Neuron (in vitro differentiated cells): Measurements from ENCODE around the gene MARCHF6.
"Not testable (repeated sequence)": the region's sequence is repeated elsewhere in the genome, so short reads cannot be mapped to it uniquely, and the experiment has no call there.

ENCODE experiments used
- H2AFZ ChIP-seq: one replicate; pipeline ENCODE4 v1.6.1; 2013; ENCODE audit warnings: low read depth, mild to moderate bottlenecking, inconsistent platforms, low read length, moderate library complexity
- H3K27me3 ChIP-seq: one replicate; pipeline ENCODE4 v1.6.1; 2013; ENCODE audit warnings: low read length; ENCODE audit not compliant: insufficient read depth
- H3K36me3 ChIP-seq: one replicate; pipeline ENCODE4 v1.6.1; 2013; ENCODE audit warnings: low read length; ENCODE audit not compliant: insufficient read depth
- H3K4me1 ChIP-seq: one replicate; pipeline ENCODE4 v1.6.1; 2013; ENCODE audit warnings: low read length; ENCODE audit not compliant: insufficient read depth
- H3K4me3 ChIP-seq: 2 replicates; pipeline ENCODE4 v1.5.1; 2013; ENCODE audit warnings: mild to moderate bottlenecking, low read length, moderate library complexity
- H3K9me3 ChIP-seq: one replicate; pipeline ENCODE4 v1.6.1; 2013; ENCODE audit warnings: low read length

MARCHF6 gene

DNA sequence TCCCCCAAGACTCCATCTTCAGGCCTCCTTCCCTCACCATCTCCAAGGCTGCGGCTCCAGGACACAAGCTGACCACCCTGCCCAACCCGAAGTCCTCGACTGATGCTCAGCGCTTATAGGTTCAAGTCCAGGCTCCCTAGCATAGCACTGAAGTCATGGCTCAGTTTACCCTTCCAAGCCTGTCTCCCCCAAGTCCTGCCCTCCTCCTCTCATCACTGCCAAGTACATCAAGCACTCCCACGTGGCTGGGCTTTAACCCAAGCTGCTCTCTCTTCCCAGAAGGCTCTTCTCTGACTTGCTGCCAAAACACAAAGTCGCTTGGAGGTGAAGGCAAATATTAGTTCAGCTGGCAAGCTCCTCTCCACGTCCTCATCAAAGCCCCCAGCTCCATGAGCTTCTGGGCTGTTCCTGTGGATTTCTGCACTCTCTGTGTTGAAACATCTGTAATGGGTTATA lies 22.1 kb upstream of the MARCHF6 start:
- Histone ChIP-seq H2AFZ (no peak overlapping the region), H3K36me3 (no peaks in the 10 kb centered on the region), H3K27me3 (no peaks in the 10 kb centered on the region), H3K4me3 (no peak overlapping the region), H3K4me1 (peaks cover 3% of the 10 kb centered on the region), H3K9me3 (peaks cover 9% of the 10 kb centered on the region)

DNA sequence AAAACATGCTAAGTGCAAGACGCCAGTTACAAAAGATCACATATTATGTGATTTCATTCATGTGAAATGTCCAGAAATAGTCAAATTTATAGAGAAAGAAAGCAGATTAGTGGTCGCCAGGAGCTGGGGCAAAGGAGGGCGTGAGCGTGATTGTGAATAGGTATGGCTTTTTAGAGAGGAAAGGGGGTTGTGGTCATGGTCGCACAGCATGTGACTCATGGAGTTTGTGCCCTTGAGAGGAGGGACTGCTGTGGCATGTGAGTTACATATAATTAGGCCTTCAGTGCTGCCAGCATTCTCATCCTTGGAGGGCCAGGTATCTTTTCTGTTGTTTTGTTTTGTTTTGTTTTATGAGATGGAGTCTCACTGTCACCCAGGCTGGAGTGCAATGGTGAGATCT lies 21.2 kb upstream of the MARCHF6 start:
- Histone ChIP-seq H3K4me1 (peaks cover 3% of the 10 kb centered on the region), H3K27me3 (no peaks in the 10 kb centered on the region), H2AFZ (no peak overlapping the region), H3K4me3 (no peak overlapping the region), H3K36me3 (no peaks in the 10 kb centered on the region), H3K9me3 (peaks cover 9% of the 10 kb centered on the region)

DNA sequence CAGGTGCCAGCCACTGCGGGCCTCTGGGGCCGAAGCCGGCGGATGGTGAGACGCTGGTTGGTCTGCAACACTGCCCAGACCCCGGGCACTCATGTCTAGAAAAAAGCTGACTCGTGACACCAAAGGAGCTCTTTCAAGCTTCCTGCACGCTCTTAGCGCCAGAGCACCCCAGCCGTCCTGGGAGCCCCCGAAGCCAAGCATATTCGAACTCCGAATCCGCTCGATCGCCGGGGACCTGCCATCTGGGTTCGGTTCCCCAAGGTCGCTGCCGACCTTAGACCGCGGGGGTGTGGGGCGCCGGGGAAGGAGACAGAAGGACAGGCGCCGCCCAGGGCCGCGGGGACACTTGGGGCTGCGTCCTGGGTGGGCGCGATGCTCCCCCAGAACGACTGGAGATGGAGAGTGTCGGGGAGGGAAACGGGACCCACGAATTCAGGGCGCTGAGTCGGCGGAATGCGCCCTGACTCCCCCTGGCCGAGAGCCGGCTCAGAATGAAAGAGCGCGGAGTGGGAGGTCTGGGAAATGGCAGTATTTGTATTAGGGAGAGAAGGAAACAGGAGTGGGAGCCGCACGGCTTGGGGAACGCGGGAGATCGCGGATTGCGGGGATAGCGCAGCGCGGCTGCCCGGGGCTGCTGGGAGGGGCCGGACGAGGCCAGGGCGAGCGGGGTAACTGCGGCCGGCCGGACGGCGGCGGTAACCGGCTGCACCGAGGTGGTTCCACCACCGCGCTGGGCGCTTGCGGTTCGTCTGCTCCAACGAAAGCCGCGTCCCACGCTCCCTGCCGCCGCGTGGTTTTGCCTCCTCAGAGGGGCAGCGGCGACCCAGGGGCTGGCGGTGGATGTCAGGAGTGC lies 20.1 kb upstream of the MARCHF6 start:
- Histone ChIP-seq H3K4me3 (no peak overlapping the region), H3K27me3 (no peaks in the 10 kb centered on the region), H3K4me1 (peaks cover 9% of the 10 kb centered on the region), H3K36me3 (no peaks in the 10 kb centered on the region), H3K9me3 (peaks cover 9% of the 10 kb centered on the region), H2AFZ (no peak overlapping the region)

GRCh38 chr5:10334831-10335230 lies 18.7 kb upstream of the MARCHF6 start:
- Histone ChIP-seq H2AFZ (no peak overlapping the region), H3K27me3 (no peaks in the 10 kb centered on the region), H3K4me3 (no peak overlapping the region), H3K4me1 (peaks cover 20% of the 10 kb centered on the region), H3K9me3 (peaks cover 9% of the 10 kb centered on the region), H3K36me3 (no peaks in the 10 kb centered on the region)

- Histone ChIP-seq H3K4me3 (no peak overlapping the region), H3K36me3 (no peaks in the 10 kb centered on the region), H3K9me3 (peaks cover 9% of the 10 kb centered on the region), H3K4me1 (peaks cover 27% of the 10 kb centered on the region), H2AFZ (no peak overlapping the region), H3K27me3 (no peaks in the 10 kb centered on the region)
These were observed 17.6 kb upstream of the MARCHF6 start for GRCh38 chr5:10335711-10336470.

- Histone ChIP-seq H3K27me3 (no peaks in the 10 kb centered on the region), H3K4me3 (no peak overlapping the region), H3K9me3 (peaks cover 8% of the 10 kb centered on the region), H2AFZ (no peak overlapping the region), H3K36me3 (no peaks in the 10 kb centered on the region), H3K4me1 (peaks cover 27% of the 10 kb centered on the region)
These were observed 16.4 kb upstream of the MARCHF6 start for GRCh38 chr5:10337107-10337506.

DNA sequence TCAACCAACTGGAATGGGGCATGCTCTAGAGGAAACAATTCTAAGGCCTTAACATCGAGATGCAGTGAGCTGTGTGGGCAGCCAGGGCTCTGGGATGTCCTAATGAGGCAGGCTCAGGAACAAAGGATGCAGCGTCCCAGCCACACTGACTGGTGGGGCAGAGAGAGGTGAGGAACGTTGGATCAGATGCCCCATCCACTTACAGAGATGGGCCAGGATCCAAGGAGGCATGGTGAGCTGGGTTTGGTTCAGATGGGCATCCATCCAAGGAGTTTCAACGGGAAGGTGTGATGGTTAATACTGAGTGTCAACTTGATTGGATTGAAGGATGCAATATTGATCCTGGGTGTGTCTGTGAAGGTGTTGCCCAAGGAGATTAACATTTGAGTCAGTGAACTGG lies 15.5 kb upstream of the MARCHF6 start:
- no peaks in the 10 kb centered on the region for H3K36me3 ChIP-seq

DNA sequence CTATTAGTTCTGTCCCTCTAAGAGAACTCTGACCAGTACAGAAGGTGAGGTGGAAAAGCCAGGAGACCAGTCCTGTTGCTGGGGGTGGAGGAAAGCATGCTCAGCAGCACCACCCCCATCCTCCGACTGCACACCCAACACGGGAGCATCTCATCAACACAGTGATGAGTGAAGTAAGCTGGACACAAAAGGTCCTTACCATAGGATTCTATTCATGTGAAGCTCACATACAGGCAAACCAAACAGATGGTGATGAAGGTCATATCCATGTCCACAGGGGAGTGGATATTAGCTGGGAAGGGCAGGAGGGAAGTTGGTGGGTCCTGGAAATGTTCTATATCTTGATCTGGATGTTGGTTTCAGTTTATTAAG lies 14.8 kb upstream of the MARCHF6 start:
- Histone ChIP-seq H2AFZ (peak overlapping the region; percentile 1), H3K9me3 (peaks cover 2% of the 10 kb centered on the region), H3K36me3 (no peaks in the 10 kb centered on the region), H3K4me3 (peak overlapping the region; percentile 42), H3K4me1 (peaks cover 27% of the 10 kb centered on the region), H3K27me3 (no peaks in the 10 kb centered on the region)

More for the DNA sequence above, 15.5 kb upstream of the MARCHF6 start:
- H3K4me3 ChIP-seq: no peak overlapping the region
- no peaks in the 10 kb centered on the region for H3K27me3 ChIP-seq
- peaks cover 27% of the 10 kb centered on the region for H3K4me1 ChIP-seq
- no peak overlapping the region for H2AFZ ChIP-seq
- H3K9me3 ChIP-seq: peaks cover 5% of the 10 kb centered on the region

DNA sequence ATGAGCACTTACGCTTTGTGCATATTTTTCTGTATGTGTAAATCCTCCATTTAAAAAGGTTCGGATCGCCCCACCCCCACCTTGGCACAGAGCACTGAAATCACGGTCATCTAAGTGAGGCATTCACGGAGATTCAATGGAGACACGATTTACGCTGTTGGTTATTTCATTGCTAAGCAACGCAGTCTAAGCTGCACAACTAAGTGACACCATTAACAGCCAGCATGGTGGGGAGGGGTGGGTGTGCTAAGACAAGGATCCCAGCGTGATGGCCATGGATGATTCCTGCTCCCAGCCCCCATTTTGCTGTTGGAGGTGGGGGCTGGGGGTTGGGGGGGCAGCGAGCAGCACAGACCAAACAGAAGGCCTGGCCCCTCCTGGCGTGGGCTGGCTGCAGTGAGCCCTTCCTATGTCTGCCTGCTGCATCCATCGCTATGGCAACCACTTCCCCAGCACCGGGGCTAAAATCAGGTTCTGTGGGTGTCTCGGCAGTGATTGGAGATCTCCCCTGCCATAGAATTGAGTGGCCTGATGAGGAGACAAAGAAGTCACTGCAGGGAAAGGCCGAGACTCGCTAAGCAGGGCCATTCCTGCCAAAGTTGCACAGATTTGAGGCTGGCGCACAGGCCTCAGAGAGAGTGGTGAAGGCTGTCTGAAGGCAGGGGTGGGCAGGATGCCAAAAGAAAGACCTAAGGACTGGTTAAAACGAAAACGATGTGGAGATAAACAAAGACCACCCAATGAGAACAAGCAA lies 14.3 kb upstream of the MARCHF6 start:
- Histone ChIP-seq H3K36me3 (no peaks in the 10 kb centered on the region), H3K27me3 (no peaks in the 10 kb centered on the region), H3K9me3 (peaks cover 2% of the 10 kb centered on the region), H3K4me3 (peak overlapping the region; percentile 42), H2AFZ (peak overlapping the region; percentile 1), H3K4me1 (peaks cover 27% of the 10 kb centered on the region)

DNA sequence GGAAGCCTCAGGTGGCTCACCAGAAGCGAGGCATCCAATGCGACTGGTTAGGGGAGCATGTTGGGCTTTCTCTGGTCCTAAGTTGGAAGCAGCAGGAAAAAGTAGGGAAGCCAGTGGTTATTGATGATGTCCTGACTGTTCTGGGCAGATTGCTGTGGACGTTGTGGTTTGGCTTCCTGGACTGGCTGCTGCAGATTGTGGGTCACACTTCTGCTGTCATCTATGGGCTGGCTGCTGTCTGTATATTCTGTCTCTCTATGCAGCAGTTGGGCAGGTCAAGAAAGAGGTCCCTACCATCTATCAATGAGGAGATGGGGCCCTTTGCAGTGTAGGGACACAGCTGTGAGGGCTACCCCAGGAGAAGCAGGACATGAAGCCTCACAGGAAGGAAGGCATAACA lies 13.5 kb upstream of the MARCHF6 start:
- no peaks in the 10 kb centered on the region for H3K27me3 ChIP-seq
- no peaks in the 10 kb centered on the region for H3K36me3 ChIP-seq
- no peaks in the 10 kb centered on the region for H3K9me3 ChIP-seq
- H2AFZ ChIP-seq: peak overlapping the region; percentile 1
- H3K4me3 ChIP-seq: peak overlapping the region; percentile 24
- peaks cover 27% of the 10 kb centered on the region for H3K4me1 ChIP-seq

GRCh38 chr5:10343486-10343885 lies 10.0 kb upstream of the MARCHF6 start:
- Histone ChIP-seq H3K36me3 (no peaks in the 10 kb centered on the region), H3K4me1 (peaks cover 18% of the 10 kb centered on the region), H3K9me3 (no peaks in the 10 kb centered on the region), H3K27me3 (no peaks in the 10 kb centered on the region), H3K4me3 (no peak overlapping the region), H2AFZ (no peak overlapping the region)

- not testable (repeated sequence) for H3K4me1 ChIP-seq, H2AFZ ChIP-seq, H3K36me3 ChIP-seq, H3K4me3 ChIP-seq, H3K9me3 ChIP-seq, H3K27me3 ChIP-seq
These were observed 8.9 kb upstream of the MARCHF6 start for GRCh38 chr5:10344461-10345106.
